GM23338 (cell line): ENCODE results near the gene FMN2.

ENCODE experiments used
- CREB1 ChIP-seq: fragments of 250-450 bp; sonication (Bioruptor Pico); IDR thresholded peaks from 2 replicates; pipeline ENCODE4 v1.5.0; 2020; ENCODE audit warnings: low read depth, mild to moderate bottlenecking, moderate library complexity
- CTCF ChIP-seq, 2 experiments: fragments of 200-600 bp in 1 of 2; sonication (generic) in 1 of 2; conservative IDR thresholded peaks; 2 replicates each; pipeline versions ENCODE4 v1.5.1 to v1.6.1; 2016 to 2017; ENCODE audit warnings: antibody characterized with exemption in 2 of 2, low read depth in 2 of 2, mild to moderate bottlenecking in 2 of 2, moderate library complexity in 1 of 2
- EZH2 ChIP-seq: fragments of 200-600 bp; sonication (generic); IDR thresholded peaks from one replicate; pipeline ENCODE4 v1.8.0; 2017; ENCODE audit warnings: antibody characterized with exemption, mild to moderate bottlenecking, low read depth; ENCODE audit not compliant: unreplicated experiment
- EZH2phosphoT487 ChIP-seq: fragments of 200-600 bp; sonication (generic); IDR thresholded peaks from one replicate; pipeline ENCODE4 v1.8.1; 2018; ENCODE audit warnings: antibody characterized with exemption; ENCODE audit not compliant: unreplicated experiment
- POLR2AphosphoS5 ChIP-seq: IDR thresholded peaks from 2 replicates; pipeline ENCODE4 v1.6.1; 2016; ENCODE audit warnings: antibody characterized with exemption, low read depth
- ZNF331 ChIP-seq: fragments of 250-450 bp; sonication (Bioruptor Pico); IDR thresholded peaks from 2 replicates; pipeline ENCODE4 v1.5.0; 2020; ENCODE audit warnings: low read depth, mild to moderate bottlenecking, moderate library complexity

- TF ChIP-seq EZH2phosphoT487: no peak
- no peak for TF ChIP-seq CTCF (conservative IDR thresholded peaks at IDR 0.05; ENCODE audit: low read depth in 2 of 2)
- no peak for TF ChIP-seq ZNF331 (CRISPR knock-in tag)
- TF ChIP-seq CREB1 (CRISPR knock-in tag): no peak
- TF ChIP-seq POLR2AphosphoS5: no peak
- TF ChIP-seq EZH2: no peak
Measured at GRCh38 chr1:240308096-240308495, 216.4 kb downstream of the FMN2 start.
